ENCODE results near the gene PRAMEF1.
"Not testable (repeated sequence)": the region's sequence is repeated elsewhere in the genome, so short reads cannot be mapped to it uniquely, and the experiment has no call there.

PRAMEF1 gene, protein sequence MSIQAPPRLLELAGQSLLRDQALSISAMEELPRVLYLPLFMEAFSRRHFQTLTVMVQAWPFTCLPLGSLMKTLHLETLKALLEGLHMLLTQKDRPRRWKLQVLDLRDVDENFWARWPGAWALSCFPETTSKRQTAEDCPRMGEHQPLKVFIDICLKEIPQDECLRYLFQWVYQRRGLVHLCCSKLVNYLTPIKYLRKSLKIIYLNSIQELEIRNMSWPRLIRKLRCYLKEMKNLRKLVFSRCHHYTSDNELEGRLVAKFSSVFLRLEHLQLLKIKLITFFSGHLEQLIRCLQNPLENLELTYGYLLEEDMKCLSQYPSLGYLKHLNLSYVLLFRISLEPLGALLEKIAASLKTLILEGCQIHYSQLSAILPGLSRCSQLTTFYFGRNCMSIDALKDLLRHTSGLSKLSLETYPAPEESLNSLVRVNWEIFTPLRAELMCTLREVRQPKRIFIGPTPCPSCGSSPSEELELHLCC

DNA sequence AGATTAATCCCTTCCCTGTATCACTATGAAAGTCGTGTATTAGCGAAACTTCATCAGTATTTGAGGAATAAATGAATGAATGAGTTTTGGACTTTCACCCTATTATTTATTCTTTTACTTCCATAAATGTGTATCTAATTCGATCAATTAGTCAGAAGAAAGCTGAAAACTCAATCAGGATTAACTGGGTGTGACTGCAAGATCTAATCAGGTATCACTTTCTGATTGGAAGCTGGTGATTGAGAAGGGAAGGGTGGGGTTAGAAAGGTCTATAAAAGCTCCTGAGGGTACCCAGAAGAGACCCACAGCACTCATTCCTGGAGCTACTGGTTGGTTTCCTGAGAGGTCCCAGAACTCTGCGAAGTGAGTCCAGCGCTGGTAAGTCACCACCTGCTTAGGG is at the start of gene PRAMEF1:
TSS of gene PRAMEF1 (plus strand) at position 301 of the 400 bp plus-strand sequence. CDS start 1,831 bp downstream, outside the sequence.
- not testable (repeated sequence) for H3K9me3 Mint-ChIP-seq; H3K27ac Mint-ChIP-seq; H3K27me3 Mint-ChIP-seq (ENCODE audit: low read depth); H3K36me3 Mint-ChIP-seq (ENCODE audit: low read depth); H3K4me3 Mint-ChIP-seq; H3K4me1 Mint-ChIP-seq

DNA sequence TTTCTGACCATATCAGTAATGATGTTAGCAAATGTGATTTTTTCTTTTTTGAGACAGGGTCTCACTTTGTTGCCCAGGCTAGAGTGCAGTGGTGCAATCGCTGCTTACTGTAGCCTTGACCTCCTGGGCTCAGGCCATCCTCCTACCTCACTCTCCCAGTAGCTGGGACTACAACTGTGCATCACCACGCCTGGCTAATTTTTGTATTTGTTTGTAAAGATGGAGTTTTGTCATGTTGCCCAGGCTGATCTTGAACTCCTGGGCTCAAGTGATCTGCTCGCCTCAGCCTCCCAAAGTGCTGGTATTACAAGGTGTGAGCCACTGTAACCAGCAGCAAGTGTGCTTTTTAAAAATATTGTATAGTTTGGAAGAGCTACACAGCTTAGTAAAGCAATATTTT is 49.3 kb upstream of the PRAMEF1 start:
- H3K4me3 Mint-ChIP-seq, result no peak overlapping the region
- no peaks in the 10 kb centered on the region for H3K27me3 Mint-ChIP-seq (ENCODE audit: low read depth)
- H3K27ac Mint-ChIP-seq, result no peak overlapping the region
- H3K4me1 Mint-ChIP-seq, result peaks cover 12% of the 10 kb centered on the region
- H3K9me3 Mint-ChIP-seq, result peaks cover 23% of the 10 kb centered on the region
- no peak for TF ChIP-seq CTCF (IDR thresholded peaks at IDR 0.05; ENCODE audit: unreplicated experiment in 3 of 3)
- H3K36me3 Mint-ChIP-seq (ENCODE audit: low read depth), result no peaks in the 10 kb centered on the region

GRCh38 chr1:12745126-12745991 is 45.8 kb upstream of the PRAMEF1 start:
- no peak overlapping the region for H3K4me3 Mint-ChIP-seq
- no peaks in the 10 kb centered on the region for H3K36me3 Mint-ChIP-seq (ENCODE audit: low read depth)
- peak overlapping the region in 2 of 3 experiments; percentile 25 to 63 for H3K27ac Mint-ChIP-seq
- no peak for TF ChIP-seq CTCF (IDR thresholded peaks at IDR 0.05; ENCODE audit: unreplicated experiment in 3 of 3)
- H3K9me3 Mint-ChIP-seq, result peaks cover 34% of the 10 kb centered on the region
- H3K27me3 Mint-ChIP-seq (ENCODE audit: low read depth), result no peaks in the 10 kb centered on the region
- peaks cover 7% of the 10 kb centered on the region for H3K4me1 Mint-ChIP-seq

DNA sequence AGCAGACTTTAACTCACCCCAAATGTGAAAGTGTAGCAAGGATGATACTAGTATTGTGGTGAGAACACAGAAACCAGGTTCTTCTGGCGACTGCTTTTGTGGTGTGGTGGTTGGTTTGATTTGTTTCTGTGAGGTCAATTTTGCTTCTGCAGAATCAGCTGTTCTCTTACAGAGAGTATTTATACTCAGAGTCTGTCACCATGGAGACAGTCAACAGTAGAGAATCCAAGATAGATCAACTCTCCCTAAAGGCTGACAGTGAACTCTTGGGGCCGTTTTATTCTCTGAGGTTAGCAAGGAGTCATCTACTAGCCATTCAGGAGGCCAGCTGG is 45.2 kb upstream of the PRAMEF1 start, which contains the start of gene CFAP107:
TSS of gene CFAP107 (plus strand) at position 209 of the 332 bp plus-strand sequence. CDS start 231 bp downstream, outside the sequence.
- Mint-ChIP-seq H3K36me3 (ENCODE audit: low read depth) (no peaks in the 10 kb centered on the region), H3K27ac (peak within 1 kb of the TSS in 2 of 3 experiments; percentile 25 to 63), H3K9me3 (peaks cover 39% of the 10 kb centered on the region), H3K27me3 (ENCODE audit: low read depth) (peaks cover 1% of the 10 kb centered on the region), H3K4me3 (peak within 1 kb of the TSS in 2 of 3 experiments; percentile 1 to 17), H3K4me1 (peaks cover 7% of the 10 kb centered on the region)
- no peak for TF ChIP-seq CTCF (IDR thresholded peaks at IDR 0.05; ENCODE audit: unreplicated experiment in 3 of 3)

DNA sequence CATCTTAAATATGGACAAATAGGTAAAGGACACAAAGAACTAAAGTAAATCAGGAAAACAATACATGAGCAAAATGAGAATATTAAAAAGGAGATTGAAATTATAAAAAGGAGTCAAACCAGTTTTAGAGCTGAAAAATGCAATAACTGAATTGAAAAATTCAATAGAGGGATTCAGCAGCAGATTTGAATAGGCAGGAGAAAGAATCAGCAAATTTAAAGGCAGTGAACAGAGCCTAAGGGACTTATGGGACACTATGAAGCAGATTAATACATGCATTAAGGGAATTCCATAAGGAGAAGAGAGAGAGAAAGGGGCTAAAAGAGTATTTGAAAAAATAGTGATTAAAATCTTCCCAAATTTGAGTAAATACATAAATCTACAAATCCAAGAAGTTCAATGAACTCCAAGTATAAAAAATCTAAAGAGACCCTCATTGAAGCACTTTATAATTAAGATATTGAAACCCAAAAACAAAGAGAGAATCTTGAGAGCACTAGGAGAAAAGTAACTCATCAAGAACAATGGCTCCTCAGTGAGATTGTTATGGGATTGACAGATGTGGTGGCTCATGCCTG is 42.3 kb upstream of the PRAMEF1 start:
- Mint-ChIP-seq H3K4me3 (no peak overlapping the region), H3K27ac (no peak overlapping the region)

More for the DNA sequence above, 42.3 kb upstream of the PRAMEF1 start:
- H3K27me3 Mint-ChIP-seq (ENCODE audit: low read depth), result peaks cover 12% of the 10 kb centered on the region
- peaks cover 46% of the 10 kb centered on the region for H3K9me3 Mint-ChIP-seq
- TF ChIP-seq CTCF (IDR thresholded peaks at IDR 0.05; ENCODE audit: unreplicated experiment in 3 of 3), result no peak
- no peaks in the 10 kb centered on the region for H3K36me3 Mint-ChIP-seq (ENCODE audit: low read depth)
- peaks cover 7% of the 10 kb centered on the region for H3K4me1 Mint-ChIP-seq
